K562 (cell line): ENCODE measurements around the gene AGPAT3. TPM values are rescaled to one million over a fixed set of nuclear protein-coding genes. Genes with fewer than 3 reads are reported as not detected.

ENCODE experiments used
- ATAC-seq: fragments of 200-7000 bp; cut with Tn5 transposase; 3 replicates; pipeline ENCODE4 v1.9.1; 2020; ENCODE audit warnings: moderate library complexity
- BruUV-seq: library from RNA; stranded (reverse); fragments of 400-500 nt; replicated peaks from 2 replicates; lab custom pipeline; 2021; lab: Mats Ljungman, UMichigan
- CTCF ChIA-PET: fragments of 300-600 bp; formaldehyde crosslinking; extraction: SDS; loops from one replicate; lab custom pipeline; 2021; ENCODE audit warnings: low intra/inter-chr PET ratio; lab: Yijun Ruan, JAX
- POLR2A ChIA-PET: fragments of 300-600, 350-650 bp; sonication (Branson Sonifier 250); formaldehyde crosslinking; extraction: SDS; loops from one replicate; lab custom pipeline; 2021; ENCODE audit warnings: antibody characterized with exemption, inconsistent platforms; lab: Yijun Ruan, JAX
- DNase-seq, 4 experiments: peaks; one replicate each; pipeline versions ENCODE4 v3.0.0 to v3.0.0-alpha.2; 2011 to 2018; ENCODE audit warnings: low spot score in 3 of 4, mixed read lengths in 3 of 4; ENCODE audit errors: extremely low read depth in 1 of 4
- FAIRE-seq: peaks from 2 replicates; lab custom pipeline; 2011; peaks lifted over from hg19 to GRCh38; lab: Jason Lieb, UNC
- H2AFZ ChIP-seq: 2 replicates; pipeline ENCODE4 v1.6.0; 2011; ENCODE audit warnings: low read depth, low read length, control low read depth, inconsistent platforms
- H3K27ac ChIP-seq: fragments of 200-600 bp; 3 replicates; pipeline ENCODE4 v1.8.0; 2011; ENCODE audit warnings: low read depth, mild to moderate bottlenecking, control low read depth, inconsistent platforms, low read length, moderate library complexity, mixed read lengths; ENCODE audit errors: extremely low read depth
- H3K27me3 ChIP-seq, 2 experiments: fragments of 300-600 bp in 1 of 2; 2 replicates in 1 of 2; 3 replicates in 1 of 2; pipeline versions ENCODE4 v1.6.0 to v1.8.0; 2011; ENCODE audit warnings: inconsistent platforms in 2 of 2, low read length in 2 of 2, mild to moderate bottlenecking in 1 of 2, mixed read lengths in 1 of 2, moderate library complexity in 1 of 2; ENCODE audit not compliant: control insufficient read depth in 2 of 2, insufficient read depth in 2 of 2
- H3K36me3 ChIP-seq: fragments of 300-600 bp; 3 replicates; pipeline ENCODE4 v1.8.0; 2011; ENCODE audit warnings: mild to moderate bottlenecking, low read length, inconsistent platforms; ENCODE audit not compliant: control insufficient read depth, insufficient read depth
- H3K4me1 ChIP-seq, 2 experiments: fragments of 200-600 bp in 1 of 2; replicated peaks in 1 of 2; 2 replicates in 1 of 2; 3 replicates in 1 of 2; pipeline versions ENCODE4 v1.5.1 to v1.8.0; 2011; ENCODE audit warnings: inconsistent platforms in 2 of 2, low read length in 2 of 2, mild to moderate bottlenecking in 1 of 2, mixed read lengths in 1 of 2, moderate library complexity in 1 of 2; ENCODE audit not compliant: control insufficient read depth in 2 of 2, insufficient read depth in 2 of 2
- H3K4me2 ChIP-seq: 2 replicates; pipeline ENCODE4 v1.6.1; 2011; ENCODE audit warnings: low read length, control low read depth, inconsistent platforms, mixed read lengths; ENCODE audit not compliant: insufficient read depth
- H3K4me3 ChIP-seq: fragments of 200-600 bp; sonication (generic), shearing (Covaris generic); 2 replicates; pipeline ENCODE4 v1.5.1; 2016; ENCODE audit warnings: control low read depth, inconsistent platforms
- H3K79me2 ChIP-seq: fragments of 200-600 bp; 3 replicates; pipeline ENCODE4 v1.8.0; 2011; ENCODE audit warnings: low read length, inconsistent platforms; ENCODE audit not compliant: control insufficient read depth, insufficient read depth
- H3K9ac ChIP-seq, 2 experiments: 2 replicates each; pipeline versions ENCODE4 v1.6.0 to v1.6.1; 2011; ENCODE audit warnings: low read depth in 2 of 2, low read length in 2 of 2, control low read depth in 1 of 2, inconsistent platforms in 1 of 2, mild to moderate bottlenecking in 1 of 2, mixed read lengths in 1 of 2; ENCODE audit not compliant: insufficient read depth in 1 of 2
- H3K9me1 ChIP-seq: one replicate; pipeline ENCODE4 v1.6.0; 2011; ENCODE audit warnings: inconsistent platforms, mild to moderate bottlenecking, low read length, moderate library complexity; ENCODE audit not compliant: control insufficient read depth, insufficient read depth
- H3K9me3 ChIP-seq: replicated peaks from 2 replicates; pipeline ENCODE4 v1.5.1; 2011; ENCODE audit warnings: low read depth, low read length, inconsistent platforms; ENCODE audit not compliant: control insufficient read depth, insufficient read depth
- H4K20me1 ChIP-seq: replicated peaks from 2 replicates; pipeline ENCODE4 v1.6.1; 2011; ENCODE audit warnings: low read length, inconsistent platforms, mixed read lengths; ENCODE audit not compliant: control insufficient read depth, insufficient read depth
- BHLHE40 ChIP-seq: IDR thresholded peaks from 2 replicates; pipeline ENCODE4 v1.6.1; 2011; ENCODE audit warnings: low read length, improper control_type of control experiment
- DPF2 ChIP-seq: fragments of 450-650 bp; IDR thresholded peaks from 2 replicates; pipeline ENCODE4 v1.6.1; 2016
- EP300 ChIP-seq: IDR thresholded peaks from 2 replicates; pipeline ENCODE4 v1.6.1; 2012; ENCODE audit warnings: low read length, improper control_type of control experiment
- FOS ChIP-seq: IDR thresholded peaks from 3 replicates; pipeline ENCODE4 v1.6.1; 2011; ENCODE audit not compliant: insufficient read length; ENCODE audit errors: extremely low read depth
- FOXK2 ChIP-seq, 2 experiments: fragments of 450-650 bp; IDR thresholded peaks in 1 of 2; conservative IDR thresholded peaks in 1 of 2; 2 replicates each; pipeline ENCODE4 v1.6.1; 2016; ENCODE audit warnings: low read depth in 2 of 2, mild to moderate bottlenecking in 1 of 2
- HDAC1 ChIP-seq, 2 experiments: fragments of 450-650 bp; IDR thresholded peaks; 2 replicates each; pipeline ENCODE4 v1.6.1; 2016 to 2017; ENCODE audit warnings: inconsistent platforms in 1 of 2, mild to moderate bottlenecking in 1 of 2, moderate library complexity in 1 of 2
- HDAC2 ChIP-seq: fragments of 450-650 bp; IDR thresholded peaks from 2 replicates; pipeline ENCODE4 v1.6.1; 2016; ENCODE audit warnings: mild to moderate bottlenecking
- HDGF ChIP-seq: fragments of 450-650 bp; IDR thresholded peaks from 2 replicates; pipeline ENCODE4 v1.6.1; 2016
- KLF6 ChIP-seq: fragments of 250-450 bp; sonication (Bioruptor Pico); IDR thresholded peaks from 2 replicates; pipeline ENCODE4 v1.4.0; 2020; ENCODE audit warnings: mild to moderate bottlenecking, moderate library complexity, borderline replicate concordance
- NFRKB ChIP-seq: fragments of 450-650 bp; IDR thresholded peaks from 2 replicates; pipeline ENCODE4 v1.6.1; 2016; ENCODE audit warnings: low read depth
- NR4A1 ChIP-seq, 2 experiments: fragments of 250-450 bp in 1 of 2; fragments of 450-650 bp in 1 of 2; sonication (Bioruptor Pico) in 1 of 2; IDR thresholded peaks; 2 replicates each; pipeline versions ENCODE4 v1.4.0 to v1.6.1; 2016 to 2020; ENCODE audit warnings: mild to moderate bottlenecking in 2 of 2, missing compliant biosample characterization in 1 of 2, missing genetic modification characterization in 1 of 2, moderate library complexity in 1 of 2
- SP1 ChIP-seq: sonication (generic); formaldehyde crosslinking; IDR thresholded peaks from 2 replicates; pipeline ENCODE4 v1.8.1; 2022; ENCODE audit warnings: mild to moderate bottlenecking, missing genetic modification reagents
- SRSF9 ChIP-seq: fragments of 200-400 bp; formaldehyde crosslinking; IDR thresholded peaks from 2 replicates; pipeline ENCODE4 v1.6.1; 2017; ENCODE audit warnings: low read depth, low read length, borderline replicate concordance
- STAT5A ChIP-seq: IDR thresholded peaks from 2 replicates; pipeline ENCODE4 v1.6.1; 2012; ENCODE audit warnings: low read length, inconsistent platforms, borderline replicate concordance
- ZBTB17 ChIP-seq: fragments of 450-650 bp; formaldehyde crosslinking; IDR thresholded peaks from 2 replicates; pipeline ENCODE4 v1.4.0; 2020; ENCODE audit warnings: mild to moderate bottlenecking
- ZFX ChIP-seq: sonication (generic); formaldehyde crosslinking; IDR thresholded peaks from 2 replicates; pipeline ENCODE4 v1.8.0; 2022; ENCODE audit warnings: mild to moderate bottlenecking, missing genetic modification reagents, moderate library complexity
- ZNF239 ChIP-seq: fragments of 250-450 bp; sonication (Bioruptor Pico); IDR thresholded peaks from 2 replicates; pipeline ENCODE4 v1.4.0; 2020; ENCODE audit warnings: mild to moderate bottlenecking
- ZNF589 ChIP-seq: fragments of 200-800 bp; sonication (Bioruptor generic); IDR thresholded peaks from 2 replicates; pipeline ENCODE4 v1.6.1; 2016; ENCODE audit warnings: low read depth, missing genetic modification characterization, missing compliant biosample characterization
- ZNF695 ChIP-seq: fragments of 450-650 bp; formaldehyde crosslinking; IDR thresholded peaks from 2 replicates; pipeline ENCODE4 v1.4.0; 2020; ENCODE audit warnings: mild to moderate bottlenecking, moderate library complexity
- WGBS: fragments of 100-300 bp; shearing (Covaris generic); methylation state at CpG from one replicate; pipeline ENCODE4 v1.1.6; 2016; ENCODE audit warnings: low coverage, mixed read lengths; ENCODE audit not compliant: insufficient coverage; ENCODE audit errors: missing lambda C conversion rate; 5-methylcytosine and 5-hydroxymethylcytosine counted together
- in situ Hi-C: fragments of 300-500 bp; cut with MboI; formaldehyde crosslinking; loops from 4 replicates; pipeline ENCODE4 v1.15.0; 2018; ENCODE audit warnings: inconsistent platforms, mixed read lengths
- intact Hi-C: fragments of 100-400 bp; cut with micrococcal nuclease; formaldehyde crosslinking; loops from 2 replicates; pipeline ENCODE4 v1.14.2; 2022
- polyA plus RNA-seq, 8 experiments: library from polyadenylated mRNA; depleted of rRNA in 4 of 8; stranded (reverse) in 5 of 8; unstranded in 3 of 8; fragments of >200 nt; fragmentation: Nextera tagmentation in 2 of 8; fragmentation: Illumina TruSeq in 1 of 8; extraction: Ambion mirVana in 2 of 8; extraction: Trizol in 1 of 8; gene quantifications; 2 replicates each; pipeline versions ENCODE4 v1.2.1 to v1.2.3, GENCODE V29; 2011 to 2014; ENCODE audit warnings: inconsistent platforms in 1 of 8, missing spikeins in 1 of 8
- total RNA-seq, 7 experiments: library from RNA; depleted of rRNA in 6 of 7; stranded (reverse); fragments of >200 nt in 6 of 7; fragmentation: Illumina TruSeq in 2 of 7; extraction: Trizol in 2 of 7; gene quantifications; 2 replicates each; pipeline versions ENCODE4 v1.2.1 to v1.2.3, GENCODE V29; 2011 to 2021; ENCODE audit warnings: low replicate concordance in 1 of 7
- TF ChIP-seq, protein P1 (sequence below), 2 experiments: fragments of 450-650 bp; IDR thresholded peaks; 2 replicates each; pipeline ENCODE4 v1.6.1; 2016

AGPAT3 gene
- total and polyA plus RNA-seq, 9 of the 15 experiments (the other 6 are each of a cell fraction or from before 2014, with no cell fraction given) = 1.5 to 88.4 (median 35.7) TPM

DNA sequence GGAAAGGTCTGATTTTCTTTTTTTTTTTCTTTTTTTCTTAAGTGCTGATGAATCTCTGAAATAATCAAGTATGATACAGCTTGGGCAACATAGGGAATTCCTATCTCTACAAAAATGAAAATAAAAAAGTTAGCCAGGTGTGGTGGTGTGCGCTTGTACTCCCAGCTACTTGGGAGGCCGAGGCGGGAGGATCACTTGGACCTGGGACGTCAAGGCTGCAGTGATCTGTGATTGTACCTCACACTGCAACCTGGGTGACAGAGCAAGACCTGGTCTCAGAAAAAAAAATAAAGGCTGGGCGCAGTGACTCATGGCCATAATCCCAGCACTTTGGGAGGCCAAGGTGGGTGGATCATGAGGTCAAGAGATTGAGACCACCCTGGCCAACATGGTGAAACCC lies 153.1 kb downstream of the AGPAT3 start (continued):
- TF ChIP-seq FOS (no peak), ZNF695 (no peak), ZNF239 (CRISPR knock-in tag) (no peak), HDAC2 (no peak), ZFX (0 out of 2 replicates have a peak, but pooled peaks have one; percentile 18), KLF6 (CRISPR knock-in tag) (no peak), ZNF589 (CRISPR knock-in tag) (0 out of 2 replicates have a peak, but pooled peaks have one; percentile 8)

DNA sequence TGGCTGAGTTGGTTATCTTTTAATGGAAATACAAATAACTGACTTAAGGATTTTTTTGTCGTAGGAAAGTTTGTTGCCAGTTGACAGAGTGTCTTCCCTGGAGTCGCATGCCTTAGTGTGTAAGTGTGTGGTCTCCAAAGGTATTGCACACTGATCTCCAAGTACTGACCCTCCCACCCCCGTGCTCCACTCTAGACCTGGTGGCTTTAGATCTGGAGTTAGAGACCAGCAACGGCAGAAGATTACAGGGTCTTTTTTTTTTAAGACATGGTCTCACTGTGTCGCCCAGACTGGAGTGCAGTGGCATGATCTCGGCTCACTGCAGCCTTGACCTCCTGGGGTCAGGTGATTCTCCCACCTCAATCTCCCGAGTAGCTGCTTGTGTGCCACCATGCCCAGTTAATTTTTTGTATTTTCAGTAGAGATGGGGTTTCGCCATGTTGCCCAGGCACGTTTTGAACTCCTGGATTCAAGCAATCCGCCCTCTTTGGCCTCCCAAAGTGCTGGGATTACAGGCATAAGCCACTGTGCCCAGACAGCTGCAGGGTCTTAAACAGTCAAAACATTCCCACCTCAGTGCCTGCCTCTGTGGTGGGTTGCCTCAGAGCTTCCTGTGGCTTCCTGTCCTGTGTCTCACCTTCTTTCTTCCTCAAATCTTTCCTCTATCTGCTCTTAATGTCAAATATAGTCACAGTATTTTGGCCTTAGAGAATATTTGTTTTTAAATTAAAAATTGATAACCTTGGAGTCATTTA lies 154.0 kb downstream of the AGPAT3 start:
- in situ Hi-C loops (no loop called here), intact Hi-C loops (no loop called here)
- 28% methylated on average over 10 of the region's 10 CpGs for WGBS
- no peak overlapping the region for H3K4me3 ChIP-seq
- H3K9me3 ChIP-seq = no peaks in the 10 kb centered on the region
- POLR2A ChIA-PET = interaction anchor here (0.5 to 1.5 kb wide), 6 partner anchors 12 to 75 kb away, joined by 3 to 5 read pairs (median 3); no protein-coding TSS in a partner anchor
- H3K9ac ChIP-seq = peak overlapping the region; percentile 31 to 35; a peak in 2 of 4 replicates
- BruUV-seq = no TSS peak
- peaks cover 10% of the 10 kb centered on the region; the same call in 2 of the 3 replicates for H3K36me3 ChIP-seq
- ATAC-seq = peak; percentile 65
- H3K4me1 ChIP-seq = peaks cover 56% of the 10 kb centered on the region in 2 experiments
- H4K20me1 ChIP-seq = peaks cover 2% of the 10 kb centered on the region; the same call in 1 of the 2 replicates
- peak overlapping the region; percentile 76 for H3K27ac ChIP-seq
- H2AFZ ChIP-seq = no peak overlapping the region
- no peaks in the 10 kb centered on the region; a peak in 1 of 5 replicates for H3K27me3 ChIP-seq
- peak; percentile 58 to 65 (median 62) for DNase-seq
- no peak for FAIRE-seq
- peaks cover 97% of the 10 kb centered on the region for H3K79me2 ChIP-seq
- CTCF ChIA-PET = no interaction called here
- H3K9me1 ChIP-seq = no peaks in the 10 kb centered on the region
- peak overlapping the region; percentile 48 for H3K4me2 ChIP-seq
- TF ChIP-seq NR4A1 (CRISPR knock-in tag; IDR thresholded peaks at IDR 0.05) (no peak), NR4A1 (tag; IDR thresholded peaks at IDR 0.05) (peak; percentile 51; the same call in 1 of the 2 replicates), DPF2 (0 out of 2 replicates have a peak, but pooled peaks have one; percentile 36), SP1 (CRISPR knock-in tag) (peak; percentile 45; the same call in 1 of the 2 replicates), HDGF (peak; percentile 71; the same call in 1 of the 2 replicates), ZBTB17 (CRISPR knock-in tag) (no peak), FOXK2 (conservative IDR thresholded peaks at IDR 0.05 in 1 of 2, IDR thresholded peaks at IDR 0.05 in 1 of 2; ENCODE audit: low read depth in 2 of 2) (0 out of 4 replicates have a peak, but pooled peaks of 1 of the 2 experiments have one; percentile 21), NFRKB (0 out of 2 replicates have a peak, but pooled peaks have one; percentile 29), SRSF9 (no peak), STAT5A (peak; percentile 4; the same call in 1 of the 2 replicates), BHLHE40 (peak; percentile 20; the same call in 1 of the 2 replicates), HDAC1 (IDR thresholded peaks at IDR 0.05) (0 out of 4 replicates have a peak, but pooled peaks of 1 of the 2 experiments have one; percentile 26), EP300 (peak; percentile 26; the same call in 1 of the 2 replicates)
- TF ChIP-seq, protein P1, sequence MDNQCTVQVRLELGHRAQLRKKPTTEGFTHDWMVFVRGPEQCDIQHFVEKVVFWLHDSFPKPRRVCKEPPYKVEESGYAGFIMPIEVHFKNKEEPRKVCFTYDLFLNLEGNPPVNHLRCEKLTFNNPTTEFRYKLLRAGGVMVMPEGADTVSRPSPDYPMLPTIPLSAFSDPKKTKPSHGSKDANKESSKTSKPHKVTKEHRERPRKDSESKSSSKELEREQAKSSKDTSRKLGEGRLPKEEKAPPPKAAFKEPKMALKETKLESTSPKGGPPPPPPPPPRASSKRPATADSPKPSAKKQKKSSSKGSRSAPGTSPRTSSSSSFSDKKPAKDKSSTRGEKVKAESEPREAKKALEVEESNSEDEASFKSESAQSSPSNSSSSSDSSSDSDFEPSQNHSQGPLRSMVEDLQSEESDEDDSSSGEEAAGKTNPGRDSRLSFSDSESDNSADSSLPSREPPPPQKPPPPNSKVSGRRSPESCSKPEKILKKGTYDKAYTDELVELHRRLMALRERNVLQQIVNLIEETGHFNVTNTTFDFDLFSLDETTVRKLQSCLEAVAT (IDR thresholded peaks at IDR 0.05) = peak in 1 of 2 experiments; percentile 40; a peak in 1 of 4 replicates
